Activated T-helper 1 cell treated with anti-CD3 and anti-CD28 coated beads, Interleukin-2, amount 50 U/mL, for 16 hours (primary cell): ENCODE data around the gene PXMP2.

Source experiments
- DNase-seq, 2 donors: peaks; one replicate each; pipeline ENCODE4 v3.0.0-alpha.2; 2020; ENCODE audit warnings: low read depth in 1 of 2, low spot score in 1 of 2

Gene PXMP2

DNA sequence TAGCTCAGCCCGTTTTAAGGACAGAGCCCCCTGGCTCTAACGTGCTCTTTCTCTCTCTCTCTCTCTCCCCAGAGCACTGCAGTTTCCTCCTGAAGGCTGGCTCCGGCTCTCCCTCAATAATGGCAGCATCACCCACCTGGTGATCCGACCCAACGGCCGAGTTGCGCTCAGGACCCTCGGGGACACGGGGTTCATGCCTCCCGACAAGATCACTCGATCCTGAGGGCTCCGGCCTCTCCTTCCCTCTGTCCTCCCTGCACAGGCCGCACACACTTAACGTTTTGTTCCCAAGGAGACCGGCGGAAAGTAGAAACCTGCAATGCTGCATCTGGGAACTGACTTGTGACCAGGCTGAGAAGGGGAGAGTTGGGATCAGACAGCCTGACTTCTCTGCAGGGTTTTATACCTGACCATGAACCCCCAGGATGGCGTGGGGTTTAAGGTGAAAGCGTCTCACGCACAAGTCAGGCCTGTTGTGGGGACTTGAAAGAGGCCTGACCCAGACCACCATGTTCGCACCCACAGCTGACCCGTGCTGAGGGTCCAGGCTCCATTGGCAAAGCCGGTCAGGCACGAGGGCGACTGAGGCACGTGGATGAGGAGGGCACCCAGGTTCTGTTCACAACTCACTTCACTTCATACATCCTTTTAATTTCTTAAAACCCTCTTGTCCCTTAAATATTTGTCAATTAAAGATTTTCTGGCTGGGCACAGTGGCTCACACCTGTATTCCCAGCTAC lies 33.4 kb downstream of the PXMP2 start:
- DNase-seq: no peak

DNA sequence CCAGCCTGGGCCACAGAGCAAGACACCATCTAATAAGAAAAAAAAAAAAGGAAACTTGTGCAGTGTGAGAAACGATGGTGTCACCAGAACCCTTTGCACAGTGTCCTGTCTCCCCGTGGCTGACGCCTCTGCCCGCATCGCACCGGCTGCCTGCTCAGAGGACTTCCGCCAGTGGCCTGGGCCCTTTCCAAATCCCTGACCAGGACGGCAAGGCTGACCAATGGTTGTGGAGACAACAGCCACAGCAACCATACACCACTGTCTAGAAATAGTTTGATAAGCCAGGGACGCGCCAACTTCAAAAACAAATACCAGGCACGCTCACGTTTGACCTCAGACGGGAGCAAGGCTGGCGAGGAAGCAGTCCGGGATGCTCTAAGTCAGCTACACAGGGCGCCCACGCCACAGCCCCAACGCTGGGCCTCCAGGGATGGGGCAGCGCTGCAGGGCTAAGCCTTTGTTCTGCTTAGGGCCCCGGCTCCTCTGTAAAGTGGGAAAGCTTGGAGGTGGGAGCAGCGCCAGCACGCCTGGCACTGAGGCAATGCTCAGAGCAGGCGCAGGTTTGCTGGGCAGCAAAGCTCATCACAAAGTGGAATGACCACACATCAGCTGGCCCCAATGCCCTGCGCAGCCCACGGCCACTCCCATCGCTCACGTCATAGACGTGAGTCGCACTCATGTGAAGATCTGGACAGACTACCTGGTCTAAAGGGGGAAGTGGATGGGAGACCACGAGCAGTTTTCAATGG lies 35.8 kb downstream of the PXMP2 start:
- no peak for DNase-seq

DNA sequence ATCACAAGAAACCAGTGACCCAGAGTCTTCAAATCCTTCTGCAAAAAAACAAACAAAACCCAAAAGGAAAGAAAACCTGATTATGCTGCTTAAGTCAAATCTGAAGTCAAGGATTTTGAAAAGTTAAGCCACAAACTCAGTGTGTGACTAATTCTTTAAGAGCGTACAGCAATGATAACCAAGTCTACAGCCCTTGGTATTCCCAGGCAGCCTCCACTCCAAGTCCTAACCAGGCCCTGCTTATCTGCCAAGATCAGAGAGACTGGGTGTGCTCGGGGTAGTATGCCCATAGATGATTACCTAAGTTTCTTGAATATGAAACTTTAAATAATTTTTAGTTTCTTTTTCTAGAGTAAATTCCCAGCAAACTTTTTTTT lies 36.4 kb downstream of the PXMP2 start:
- DNase-seq: no peak

DNA sequence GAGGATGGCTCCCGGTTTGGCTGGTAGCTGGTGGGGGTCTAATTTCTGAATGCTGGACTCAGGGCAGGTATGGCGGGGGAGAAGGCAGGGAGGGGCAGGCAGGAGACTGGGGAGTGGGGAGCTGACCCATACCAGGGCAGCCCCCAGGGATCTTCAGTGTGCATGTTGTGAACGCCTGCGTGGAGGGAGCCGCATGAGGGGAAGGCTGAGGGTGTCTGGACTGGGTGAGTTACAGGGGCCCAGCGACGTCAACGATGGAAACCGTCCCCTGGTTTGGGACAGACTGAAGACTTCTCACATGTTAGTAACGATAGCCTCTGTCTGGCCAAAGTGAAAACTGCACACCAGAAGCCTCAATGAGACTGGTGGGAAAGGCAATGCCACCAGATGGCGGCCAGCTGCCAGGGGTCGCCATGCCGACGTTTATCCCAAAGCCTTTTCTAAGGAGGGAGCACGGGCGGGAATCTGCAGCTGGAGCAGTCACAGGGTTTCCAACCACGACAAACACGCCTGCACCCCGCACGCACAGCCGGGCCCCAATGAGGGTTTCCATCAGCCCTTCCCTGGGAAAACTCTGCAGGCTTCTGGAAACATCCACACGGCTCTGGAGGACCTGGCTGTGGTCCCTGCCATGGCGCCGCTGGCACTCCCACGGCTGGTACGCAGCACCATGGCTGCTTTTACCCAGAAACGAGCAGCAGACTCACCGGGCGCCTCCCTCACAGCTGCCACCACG lies 37.3 kb downstream of the PXMP2 start:
- DNase-seq: no peak

DNA sequence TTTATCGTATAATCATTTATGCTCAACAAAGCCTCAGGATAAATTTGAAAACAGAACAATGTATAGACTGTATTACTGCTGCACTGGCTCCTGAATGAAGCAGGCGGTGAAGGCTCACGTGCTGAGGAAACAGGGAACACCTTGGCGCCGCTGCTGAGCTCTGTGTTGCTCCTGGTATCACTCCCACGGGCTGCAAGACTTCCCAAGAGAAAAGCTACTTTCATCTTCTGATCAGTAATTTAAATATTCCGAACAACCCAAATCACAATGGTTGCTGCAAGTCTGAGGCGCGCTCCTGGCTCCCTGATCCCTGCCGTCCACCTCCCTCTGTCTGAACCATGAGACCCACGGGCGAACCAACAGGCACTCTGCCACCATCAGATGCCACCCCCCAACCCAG lies 39.0 kb downstream of the PXMP2 start:
- DNase-seq: no peak

DNA sequence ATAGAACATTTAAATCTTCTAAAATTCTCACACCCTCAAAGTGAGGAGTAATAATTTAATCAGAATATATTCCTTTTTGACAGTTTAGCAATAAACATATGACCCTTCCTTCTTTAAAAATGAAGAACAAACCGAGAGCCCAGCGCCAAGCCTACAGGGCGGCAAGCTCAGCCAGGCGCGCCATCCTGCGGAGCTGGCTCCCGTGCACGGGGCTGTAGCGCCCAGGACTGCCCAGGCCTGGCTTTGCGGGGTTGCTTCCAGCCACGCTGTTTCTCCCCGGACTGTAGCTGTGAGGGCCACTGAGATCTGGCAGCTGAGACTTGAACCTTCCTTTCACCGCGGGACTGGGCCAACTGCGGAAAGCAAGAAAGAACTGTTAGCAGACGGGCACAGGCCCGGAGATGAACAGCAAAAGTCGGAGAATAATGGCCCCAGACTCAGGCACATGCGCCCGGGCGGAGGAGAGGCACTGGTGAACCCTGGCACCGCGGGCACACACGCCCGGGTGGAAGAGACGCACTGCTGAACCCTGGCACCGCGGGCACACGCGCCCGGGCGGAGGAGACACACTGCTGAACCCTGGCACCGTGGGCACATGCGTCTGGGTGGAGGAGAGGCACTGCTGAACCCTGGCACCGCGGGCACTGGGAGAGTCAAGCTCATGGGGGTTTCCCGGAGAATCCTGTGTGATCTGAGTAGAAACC lies 39.9 kb downstream of the PXMP2 start:
- no peak for DNase-seq

DNA sequence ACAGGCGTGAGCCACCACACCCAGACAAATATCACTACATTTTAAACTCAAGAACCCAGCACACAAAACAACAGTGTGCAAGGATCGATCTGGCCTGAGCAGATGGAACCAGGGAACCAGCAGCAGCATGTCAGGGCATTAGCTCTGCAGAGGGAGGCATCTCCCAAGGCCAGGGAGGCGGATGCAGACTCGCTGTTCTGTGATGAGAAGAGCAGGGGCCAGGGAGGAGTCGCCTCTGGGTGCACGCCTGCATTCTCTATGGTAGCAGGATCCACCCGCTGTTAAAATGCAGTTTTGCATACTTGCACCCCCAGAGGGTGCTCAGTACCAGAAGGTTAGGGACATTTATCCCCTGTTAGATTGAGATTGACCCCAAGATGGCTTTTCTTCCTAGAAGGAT lies 41.1 kb downstream of the PXMP2 start:
- no peak for DNase-seq

DNA sequence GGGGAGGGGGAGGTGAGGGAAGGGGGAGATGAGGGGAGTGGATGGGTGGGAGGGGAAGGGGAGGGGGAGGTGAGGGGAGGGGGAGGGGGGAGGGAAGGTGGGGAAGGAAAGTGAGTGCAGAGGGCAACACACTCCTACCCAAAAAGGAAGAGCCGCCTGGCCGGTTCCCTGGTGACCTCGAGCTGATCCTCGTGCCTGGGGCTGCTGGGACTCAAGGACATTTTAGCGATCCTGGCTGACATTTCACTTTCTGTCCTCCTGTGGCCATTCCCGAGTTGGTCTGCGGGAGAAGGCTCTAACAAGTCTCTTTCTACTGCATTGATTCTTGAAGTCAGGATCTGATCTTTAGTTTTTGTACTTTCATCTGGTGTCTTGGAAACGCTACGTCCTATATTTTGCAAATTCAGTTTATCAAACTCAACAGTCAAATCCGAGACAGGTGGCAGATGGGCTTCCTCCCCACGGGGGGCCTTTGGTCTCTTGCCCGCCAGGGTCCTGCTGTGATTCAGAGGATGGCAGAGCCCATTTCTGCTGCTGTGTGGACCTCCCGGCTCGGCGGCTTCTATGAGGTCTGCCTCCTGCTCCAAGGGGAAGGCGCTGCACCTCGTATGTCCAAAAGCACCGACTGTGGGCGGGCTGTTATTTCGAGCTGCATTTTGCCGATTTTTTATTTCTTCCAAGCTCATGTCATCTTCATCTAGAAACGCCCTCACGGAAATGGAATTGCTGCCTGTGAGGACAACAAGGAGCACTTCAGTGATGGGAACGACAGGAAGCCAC lies 42.3 kb downstream of the PXMP2 start:
- no peak for DNase-seq

DNA sequence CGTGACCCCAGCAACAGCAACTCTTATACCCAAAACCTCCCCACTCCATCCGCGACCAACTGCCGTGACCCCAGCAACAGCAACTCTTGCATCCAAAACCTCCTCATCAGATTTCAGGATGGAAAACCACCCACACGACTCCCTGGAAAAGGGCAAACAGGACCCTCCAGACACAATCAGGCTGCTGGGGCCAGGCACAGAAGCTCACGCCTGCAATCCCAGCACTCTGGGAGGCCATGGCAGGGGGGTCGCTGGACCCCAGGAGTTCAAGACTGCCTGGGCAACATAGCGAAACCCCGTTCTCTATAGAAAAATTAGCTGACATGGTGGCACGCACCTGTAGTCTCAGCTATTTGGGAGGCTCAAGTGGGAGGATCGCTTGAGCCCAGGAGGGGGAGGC lies 43.0 kb downstream of the PXMP2 start:
- no peak for DNase-seq

DNA sequence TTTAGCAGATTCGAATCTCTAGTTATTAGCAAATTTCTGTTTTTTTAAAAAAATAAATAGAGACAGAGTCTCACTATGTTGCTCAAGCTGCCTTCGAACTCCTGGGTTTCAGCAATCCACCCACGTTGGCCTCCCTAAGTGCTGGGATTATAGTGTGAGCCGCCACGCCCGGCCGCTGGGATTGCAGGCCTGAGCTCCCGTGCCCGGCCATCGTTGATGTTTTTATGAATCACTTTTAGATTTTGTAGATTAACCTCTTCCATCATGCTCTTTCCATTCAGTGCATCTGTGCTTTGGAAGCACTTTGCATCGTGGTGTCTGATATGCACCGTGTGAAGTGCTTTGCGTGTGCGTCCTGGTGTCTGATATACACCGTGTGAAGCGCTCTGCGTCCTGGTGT lies 44.2 kb downstream of the PXMP2 start:
- DNase-seq: no peak

DNA sequence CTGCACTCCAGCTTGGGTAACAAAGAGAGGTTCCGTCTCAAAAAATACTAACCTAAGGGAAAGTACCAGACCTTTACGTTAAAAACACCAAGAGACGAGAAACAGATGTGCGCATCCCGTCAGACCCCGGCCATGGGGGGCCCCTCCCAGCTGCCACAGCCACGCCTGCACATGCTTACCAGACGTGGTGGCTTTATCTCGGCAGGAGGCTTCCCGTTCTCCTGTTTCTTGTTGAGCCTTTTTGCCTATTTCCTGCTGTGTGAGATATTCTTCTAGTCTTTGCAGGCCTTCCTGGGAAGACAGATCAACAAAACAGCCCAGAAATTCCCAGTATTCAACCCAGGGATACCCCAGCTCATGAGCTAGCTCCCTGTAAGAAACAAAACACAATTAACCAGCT lies 46.8 kb downstream of the PXMP2 start:
- no peak for DNase-seq

DNA sequence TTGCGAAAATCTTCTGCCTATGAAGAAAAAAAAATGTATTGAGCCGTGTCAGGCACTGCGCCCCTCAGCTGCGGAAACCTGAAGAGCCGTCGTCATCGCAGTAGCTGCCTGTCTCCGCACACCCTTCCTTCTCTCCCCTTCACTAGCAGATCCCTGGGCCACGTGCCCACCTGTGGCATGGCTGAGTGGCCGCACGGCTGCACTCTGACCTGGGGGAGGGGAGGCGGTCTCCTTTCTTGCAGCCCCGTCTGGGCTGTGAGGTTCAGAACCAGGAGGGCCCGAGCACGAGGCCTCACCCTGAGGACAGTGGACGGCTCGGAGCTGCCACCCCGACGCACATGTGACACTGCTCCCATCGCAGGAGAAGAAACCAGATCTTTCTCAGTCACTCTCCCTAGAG lies 48.1 kb downstream of the PXMP2 start:
- DNase-seq: no peak

DNA sequence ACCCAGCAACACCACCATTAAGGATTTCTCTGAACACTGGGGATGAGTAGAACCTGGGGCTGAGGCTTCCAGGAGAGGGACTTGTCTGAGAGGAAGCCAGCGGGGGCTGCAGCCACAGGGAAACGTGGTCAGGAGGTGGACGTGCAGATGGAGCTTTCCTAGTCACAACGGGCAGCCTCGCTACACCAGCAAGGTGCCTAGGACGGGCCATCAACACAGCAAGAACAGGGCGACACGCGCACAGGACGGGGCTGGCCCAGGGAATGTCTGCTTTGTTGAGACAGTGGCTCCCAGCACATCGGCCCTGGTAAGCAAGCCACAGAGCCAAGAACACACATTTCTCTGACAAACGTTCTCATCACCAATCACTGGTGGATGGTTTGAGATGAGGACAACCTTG lies 49.0 kb downstream of the PXMP2 start:
- DNase-seq: no peak

DNA sequence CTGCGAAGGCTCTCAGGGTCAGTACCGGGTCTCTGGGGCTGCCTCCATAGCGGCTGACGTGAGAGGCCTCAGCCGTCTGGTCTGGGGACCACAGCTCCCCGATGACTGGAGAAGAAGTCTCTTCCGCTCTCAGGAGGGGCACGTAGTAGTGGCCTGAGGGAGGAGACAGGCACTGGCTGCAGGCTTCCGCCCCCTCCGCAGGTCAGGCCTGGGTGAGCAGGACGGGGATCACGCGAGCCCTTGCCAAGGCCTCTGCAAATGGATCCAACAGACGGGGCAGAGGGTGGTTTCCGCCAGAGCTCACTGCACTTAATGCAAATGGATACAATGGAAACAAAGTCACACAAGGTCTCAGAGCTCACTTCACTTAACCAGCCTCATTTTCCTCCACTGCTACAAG lies 49.5 kb downstream of the PXMP2 start:
- no peak for DNase-seq

DNA sequence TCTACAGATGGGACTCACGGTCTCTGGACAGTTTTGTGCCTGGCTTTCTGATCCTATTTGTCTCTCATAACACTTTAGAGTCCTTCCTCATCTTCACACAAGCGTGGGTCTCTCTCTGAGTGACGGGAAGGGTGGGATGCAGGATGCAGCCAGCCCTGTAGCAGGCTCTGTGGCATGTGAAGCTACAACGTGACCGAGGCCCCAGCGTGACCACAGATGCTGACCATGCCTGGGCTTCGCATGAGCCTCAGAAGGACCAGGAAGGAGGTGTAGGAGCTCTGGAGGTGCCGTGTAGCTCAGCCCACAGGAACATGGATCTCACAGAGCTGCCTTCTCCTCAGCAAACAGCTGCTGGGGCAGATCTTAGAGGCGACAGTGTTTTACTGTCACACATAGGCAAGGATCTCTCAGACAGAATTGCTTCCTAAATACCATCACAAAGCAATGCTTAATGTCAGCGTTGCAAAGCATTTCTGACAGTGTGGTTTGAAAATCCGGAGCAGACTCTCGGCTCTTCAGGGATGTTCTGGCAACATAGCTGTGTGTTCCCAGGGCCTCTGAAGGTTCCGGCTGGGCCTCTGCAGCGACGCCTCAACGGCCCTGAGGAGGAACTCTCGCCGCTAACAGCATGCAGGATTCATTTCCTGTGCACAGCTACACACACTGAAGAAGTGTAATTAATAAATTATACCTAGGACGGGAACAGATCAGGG lies 52.4 kb downstream of the PXMP2 start:
- no peak for DNase-seq

DNA sequence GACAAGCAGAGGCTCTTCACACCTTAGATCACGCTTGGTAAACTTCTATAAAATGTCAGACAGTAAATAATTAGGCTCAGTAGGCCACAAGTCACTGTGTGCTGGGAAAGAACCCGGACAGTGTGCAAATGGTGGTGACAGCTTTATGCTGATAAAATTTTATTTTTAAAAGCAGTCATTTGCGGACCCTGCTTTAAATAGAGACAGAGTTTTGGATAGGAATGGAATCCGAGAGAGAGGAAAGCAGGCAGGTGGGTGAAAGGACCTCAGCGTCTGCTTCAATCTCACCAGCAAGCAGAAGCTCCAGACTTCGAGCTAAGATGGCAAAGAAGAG lies 52.9 kb downstream of the PXMP2 start:
- DNase-seq: no peak

DNA sequence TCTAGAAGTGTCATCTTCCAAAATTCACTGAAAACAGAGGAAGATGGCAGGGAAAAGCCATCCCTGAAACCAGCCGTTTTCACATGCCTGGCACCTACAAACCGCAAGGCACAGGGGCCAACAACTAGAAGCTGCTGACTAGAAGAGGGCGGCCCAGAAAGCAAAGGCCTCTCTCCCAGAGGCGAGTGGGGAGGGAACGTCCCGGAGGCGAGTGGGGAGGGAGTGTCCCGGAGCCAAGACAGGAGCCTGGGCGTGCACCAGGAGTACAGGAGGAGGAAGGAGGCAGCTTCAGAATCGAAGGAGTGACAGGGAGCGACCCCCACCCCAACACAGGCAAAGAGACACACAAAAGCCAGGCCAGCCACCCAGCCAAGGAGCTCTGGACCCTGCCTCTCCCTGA lies 53.3 kb downstream of the PXMP2 start:
- DNase-seq: no peak

DNA sequence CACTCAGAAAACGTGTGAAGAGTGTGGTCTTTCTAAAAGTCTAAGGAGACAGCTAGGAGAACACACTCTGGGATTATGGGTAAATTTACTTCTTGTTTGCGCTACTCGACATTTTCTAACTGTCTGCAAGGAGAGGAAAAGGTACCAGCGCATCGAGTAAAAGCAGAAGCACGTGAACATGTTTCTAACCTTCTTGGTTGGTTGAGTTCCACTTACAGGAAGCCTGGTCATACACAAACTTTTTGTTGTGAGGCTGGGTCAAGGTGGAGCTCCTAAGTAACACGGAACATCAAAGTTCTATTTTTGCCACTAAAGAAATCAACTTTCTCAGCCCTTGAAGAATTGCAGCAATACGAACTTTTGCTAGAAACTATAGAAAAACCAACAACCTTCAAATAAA lies 54.2 kb downstream of the PXMP2 start:
- DNase-seq: no peak

DNA sequence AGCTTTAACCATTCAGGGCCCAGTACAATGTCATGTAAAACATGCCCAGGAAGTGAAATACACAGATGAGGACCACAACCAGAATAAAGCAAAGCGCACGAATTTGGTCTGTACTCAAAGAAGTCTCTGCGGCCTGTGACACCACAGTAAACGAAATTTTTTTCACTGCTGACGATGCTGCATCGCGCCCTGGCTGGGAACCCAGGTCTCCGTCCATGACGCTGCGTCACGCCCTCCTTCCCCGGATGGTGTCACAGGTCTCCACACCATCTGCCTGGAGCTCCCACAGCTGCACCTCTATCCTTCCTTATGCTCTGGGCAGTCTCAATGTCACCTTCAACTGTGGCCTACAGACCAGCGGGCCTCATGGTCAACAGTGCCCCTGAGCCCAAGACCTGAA lies 56.4 kb downstream of the PXMP2 start:
- DNase-seq: no peak

DNA sequence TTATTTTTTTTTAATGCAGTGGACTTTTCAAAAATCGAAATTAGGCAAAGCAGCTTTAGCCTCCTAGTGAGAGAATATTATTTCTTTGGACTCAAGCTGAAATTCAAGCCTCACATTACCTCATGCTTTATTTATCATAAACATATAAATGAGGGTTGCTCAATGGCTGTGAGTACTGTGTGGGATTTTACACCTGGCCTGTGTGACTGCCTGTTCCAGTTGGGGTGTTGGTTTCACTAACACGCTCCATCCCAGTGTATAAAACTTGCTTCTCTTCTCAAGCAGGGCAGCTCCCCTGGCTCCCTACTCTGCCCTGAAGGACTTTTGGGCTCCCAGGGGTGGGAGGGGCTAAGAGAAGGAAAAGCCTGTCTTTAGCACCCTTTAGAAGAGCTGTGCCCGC lies 59.2 kb downstream of the PXMP2 start:
- no peak for DNase-seq
